NB4 (cell line): ENCODE results near the gene LZTS2.

Experiments
- DNase-seq: peaks from one replicate; pipeline ENCODE4 v3.0.0; 2010; ENCODE audit warnings: low read depth
- H3K4me3 ChIP-seq: one replicate; pipeline ENCODE4 v1.5.1; 2011; ENCODE audit warnings: mild to moderate bottlenecking, low read depth, low read length, moderate library complexity
- CTCF ChIP-seq: IDR thresholded peaks from one replicate; pipeline ENCODE4 v1.5.1; 2012; ENCODE audit warnings: low read depth, low read length
- MAX ChIP-seq: IDR thresholded peaks from 2 replicates; pipeline ENCODE4 v1.6.1; 2011; ENCODE audit warnings: low read depth, low read length
- MYC ChIP-seq: IDR thresholded peaks from 2 replicates; pipeline ENCODE4 v1.6.1; 2011; ENCODE audit warnings: low read depth, low read length
- POLR2A ChIP-seq: IDR thresholded peaks from 2 replicates; pipeline ENCODE4 v1.6.1; 2011; ENCODE audit warnings: mild to moderate bottlenecking; ENCODE audit not compliant: insufficient read length; ENCODE audit errors: extremely low read depth

Gene LZTS2

GRCh38 chr10:100986623-100986951, 13.0 kb upstream of the LZTS2 start:
- DNase-seq = no peak
- TF ChIP-seq POLR2A = no peak
- TF ChIP-seq MYC = no peak
- no peak for TF ChIP-seq CTCF
- TF ChIP-seq MAX = no peak
- H3K4me3 ChIP-seq = peak overlapping the region; percentile 100

- DNase-seq = peak; percentile 91
- TF ChIP-seq CTCF = no peak
- TF ChIP-seq MAX = peak; percentile 97
- peak; percentile 100 for TF ChIP-seq MYC
- TF ChIP-seq POLR2A = peak; percentile 85
- peak within 1 kb of the TSS; percentile 100 for H3K4me3 ChIP-seq
Measured at GRCh38 chr10:100986952-100987684, 12.5 kb upstream of the LZTS2 start, which contains the start of the genes MRPL43 and TWNK. MRPL43 (minus strand) TSS chr10:100987497; CDS start chr10:100987443, 54 bp downstream. TWNK (plus strand) TSS chr10:100987543; CDS start chr10:100988211, 668 bp downstream.

- no peak for TF ChIP-seq POLR2A
- TF ChIP-seq CTCF = no peak
- TF ChIP-seq MAX = no peak
- no peak for TF ChIP-seq MYC
- peak overlapping the region; percentile 100 for H3K4me3 ChIP-seq
- no peak for DNase-seq
Measured at GRCh38 chr10:100987685-100988049, 11.9 kb upstream of the LZTS2 start.

- TF ChIP-seq MAX (no peak), CTCF (no peak), POLR2A (no peak), MYC (no peak)
- DNase-seq = no peak
- peak overlapping the region; percentile 100 for H3K4me3 ChIP-seq
Measured at GRCh38 chr10:100988166-100988565, 11.4 kb upstream of the LZTS2 start.

- TF ChIP-seq CTCF = no peak
- no peak for TF ChIP-seq MYC
- TF ChIP-seq POLR2A = no peak
- no peak for TF ChIP-seq MAX
- DNase-seq = no peak
- H3K4me3 ChIP-seq = peak overlapping the region; percentile 100
Measured at GRCh38 chr10:100989088-100989487, 10.5 kb upstream of the LZTS2 start.
